ENCODE results near the gene MAP2K5.

MAP2K5 gene

DNA sequence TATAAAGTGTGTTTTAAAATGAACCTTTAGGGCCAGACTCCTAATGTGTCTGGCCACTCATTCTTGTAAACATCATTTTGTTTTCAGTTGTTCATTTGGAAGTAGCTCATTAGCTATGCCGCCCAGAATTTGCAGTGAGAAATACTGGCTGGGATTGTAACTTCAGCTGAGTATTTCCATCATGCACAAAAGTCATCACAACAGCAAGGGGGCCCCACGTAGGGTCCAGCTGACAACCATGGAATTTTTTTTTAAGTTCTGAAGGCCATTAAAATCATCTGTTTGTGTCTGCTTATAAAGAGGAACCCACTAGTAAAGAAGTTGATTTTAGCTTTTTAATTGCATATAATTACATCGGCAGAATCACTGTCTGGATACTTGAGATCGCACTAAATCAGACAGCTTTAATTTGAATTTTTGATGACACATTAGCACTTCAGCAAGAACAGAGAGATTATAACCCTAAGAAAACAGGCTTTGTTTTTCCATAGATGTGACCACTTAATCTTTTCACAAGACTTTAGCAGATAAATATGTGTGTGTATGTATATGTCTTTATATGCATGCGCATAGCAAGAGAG lies 236.6 kb downstream of the MAP2K5 start:
- TF ChIP-seq GATA2 (IDR thresholded peaks at IDR 0.05; ENCODE audit: low read depth, low read length) (no peak), GATA3 (IDR thresholded peaks at IDR 0.05; ENCODE audit: low read depth, low read length) (no peak)

- TF ChIP-seq GATA2 (IDR thresholded peaks at IDR 0.05; ENCODE audit: low read depth, low read length) (no peak), GATA3 (IDR thresholded peaks at IDR 0.05; ENCODE audit: low read depth, low read length) (no peak)
Measured at GRCh38 chr15:67779549-67780111, 237.1 kb downstream of the MAP2K5 start.

DNA sequence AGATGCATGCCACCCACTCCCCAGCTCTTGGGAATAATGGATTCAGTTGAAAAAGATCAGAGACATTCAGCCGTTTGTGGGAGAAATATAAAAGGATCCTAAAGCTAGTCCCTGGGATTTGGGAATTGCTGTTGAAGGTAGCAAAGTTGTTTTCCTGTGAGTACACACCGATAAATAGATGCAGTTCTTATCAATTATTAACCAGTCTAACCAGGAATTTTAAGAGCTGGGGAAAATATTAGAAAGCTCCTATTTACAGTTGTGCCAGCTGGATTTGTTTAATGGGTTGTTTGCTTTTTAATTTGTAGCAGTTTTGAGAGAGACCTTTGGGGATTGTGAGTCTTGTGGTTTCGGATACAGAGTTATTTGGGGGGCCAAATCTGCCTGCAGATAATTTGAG lies 238.6 kb downstream of the MAP2K5 start:
- TF ChIP-seq GATA2 (IDR thresholded peaks at IDR 0.05; ENCODE audit: low read depth, low read length) (no peak), GATA3 (IDR thresholded peaks at IDR 0.05; ENCODE audit: low read depth, low read length) (no peak)

DNA sequence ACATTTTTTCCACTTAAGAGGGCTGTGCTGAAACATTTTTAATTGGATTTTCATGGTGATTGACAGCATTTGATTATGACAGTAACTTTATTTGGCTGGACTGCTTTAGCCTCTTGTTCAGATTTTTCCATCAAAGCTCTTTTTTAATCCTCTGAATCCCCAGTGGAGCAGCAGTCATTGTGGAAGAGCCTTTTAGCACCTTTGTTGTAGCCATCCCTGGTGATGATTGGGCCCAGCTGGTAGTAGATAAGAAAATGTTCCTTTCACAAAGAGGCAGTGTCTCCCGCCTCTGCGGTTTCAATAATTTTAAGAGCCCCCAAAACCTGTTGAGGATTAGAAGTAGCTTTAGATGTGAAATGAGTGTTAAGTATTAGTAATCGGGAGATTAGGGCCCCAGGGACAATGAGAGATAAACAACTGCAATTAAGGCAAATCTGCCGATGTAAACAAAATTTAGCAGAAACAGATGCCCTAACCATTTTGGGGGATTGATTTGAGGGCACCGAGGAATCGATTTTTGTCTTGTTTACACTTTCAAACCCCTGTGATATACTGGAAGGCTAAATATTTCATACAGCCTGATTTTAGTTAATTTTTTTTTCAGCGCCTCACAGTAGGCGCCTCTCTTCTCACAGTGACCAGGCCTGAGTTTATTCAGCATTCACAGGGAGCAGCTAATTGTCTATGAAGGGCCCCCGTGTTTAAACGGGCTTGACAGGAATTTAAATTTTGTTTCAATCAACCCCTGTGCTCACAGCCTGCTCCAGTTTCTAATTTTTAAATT lies 239.6 kb downstream of the MAP2K5 start:
- TF ChIP-seq GATA2 (IDR thresholded peaks at IDR 0.05; ENCODE audit: low read depth, low read length): 0 out of 2 replicates have a peak, but pooled peaks have one; percentile 6
- no peak for TF ChIP-seq GATA3 (IDR thresholded peaks at IDR 0.05; ENCODE audit: low read depth, low read length)

GRCh38 chr15:67782691-67782991 lies 240.1 kb downstream of the MAP2K5 start:
- TF ChIP-seq GATA2 (IDR thresholded peaks at IDR 0.05; ENCODE audit: low read depth, low read length) (no peak), GATA3 (IDR thresholded peaks at IDR 0.05; ENCODE audit: low read depth, low read length) (no peak)

GRCh38 chr15:67783303-67783702 lies 240.8 kb downstream of the MAP2K5 start:
- TF ChIP-seq GATA2 (IDR thresholded peaks at IDR 0.05; ENCODE audit: low read depth, low read length): no peak
- no peak for TF ChIP-seq GATA3 (IDR thresholded peaks at IDR 0.05; ENCODE audit: low read depth, low read length)

- no peak for TF ChIP-seq GATA2 (IDR thresholded peaks at IDR 0.05; ENCODE audit: low read depth, low read length)
Measured at GRCh38 chr15:67784090-67784781, 241.7 kb downstream of the MAP2K5 start.

GRCh38 chr15:67784856-67785430 lies 242.4 kb downstream of the MAP2K5 start:
- TF ChIP-seq GATA2 (IDR thresholded peaks at IDR 0.05; ENCODE audit: low read depth, low read length) (no peak), GATA3 (IDR thresholded peaks at IDR 0.05; ENCODE audit: low read depth, low read length) (no peak)

DNA sequence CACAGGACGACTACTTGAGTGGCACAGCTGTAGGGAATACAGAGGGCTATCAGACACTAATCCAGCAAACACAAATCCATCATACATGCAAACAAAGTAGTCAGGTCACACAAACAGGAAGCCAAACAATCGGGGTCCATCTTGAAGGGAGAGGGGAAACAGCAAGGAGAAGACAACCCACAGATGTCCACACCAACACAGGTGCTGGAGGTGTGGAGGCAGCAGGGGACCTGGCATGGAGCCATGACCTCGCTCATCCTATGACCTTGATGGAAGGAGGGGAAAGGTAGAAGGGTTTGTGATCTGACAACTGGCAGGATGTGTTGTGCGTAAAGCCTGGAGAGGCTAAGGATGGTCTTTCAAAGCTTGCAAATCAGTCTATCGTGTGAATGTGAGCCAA lies 242.9 kb downstream of the MAP2K5 start:
- TF ChIP-seq GATA2 (IDR thresholded peaks at IDR 0.05; ENCODE audit: low read depth, low read length) (no peak), GATA3 (IDR thresholded peaks at IDR 0.05; ENCODE audit: low read depth, low read length) (no peak)

- TF ChIP-seq GATA3 (IDR thresholded peaks at IDR 0.05; ENCODE audit: low read depth, low read length): no peak
- TF ChIP-seq GATA2 (IDR thresholded peaks at IDR 0.05; ENCODE audit: low read depth, low read length): no peak
Measured at GRCh38 chr15:67786646-67787045, 244.1 kb downstream of the MAP2K5 start.

DNA sequence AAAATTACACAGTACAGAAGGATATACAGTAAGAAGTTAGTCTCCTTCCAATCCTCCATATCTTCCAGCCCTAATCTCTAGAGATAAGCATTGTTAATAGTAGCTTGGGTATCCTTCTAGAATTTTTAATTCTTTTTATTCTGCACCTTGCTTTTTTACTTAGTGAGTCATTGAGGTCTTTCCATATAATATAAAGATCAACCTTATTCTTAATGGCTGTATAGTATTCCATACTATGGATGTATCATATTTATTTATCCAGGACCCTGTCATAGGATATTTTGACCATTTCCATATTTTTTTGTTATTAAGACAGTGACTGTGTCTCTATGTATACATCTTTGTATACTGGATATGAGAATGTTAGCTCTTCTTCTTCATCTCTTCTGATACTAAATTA lies 246.5 kb downstream of the MAP2K5 start:
- TF ChIP-seq GATA2 (IDR thresholded peaks at IDR 0.05; ENCODE audit: low read depth, low read length): no peak
- TF ChIP-seq GATA3 (IDR thresholded peaks at IDR 0.05; ENCODE audit: low read depth, low read length): no peak

DNA sequence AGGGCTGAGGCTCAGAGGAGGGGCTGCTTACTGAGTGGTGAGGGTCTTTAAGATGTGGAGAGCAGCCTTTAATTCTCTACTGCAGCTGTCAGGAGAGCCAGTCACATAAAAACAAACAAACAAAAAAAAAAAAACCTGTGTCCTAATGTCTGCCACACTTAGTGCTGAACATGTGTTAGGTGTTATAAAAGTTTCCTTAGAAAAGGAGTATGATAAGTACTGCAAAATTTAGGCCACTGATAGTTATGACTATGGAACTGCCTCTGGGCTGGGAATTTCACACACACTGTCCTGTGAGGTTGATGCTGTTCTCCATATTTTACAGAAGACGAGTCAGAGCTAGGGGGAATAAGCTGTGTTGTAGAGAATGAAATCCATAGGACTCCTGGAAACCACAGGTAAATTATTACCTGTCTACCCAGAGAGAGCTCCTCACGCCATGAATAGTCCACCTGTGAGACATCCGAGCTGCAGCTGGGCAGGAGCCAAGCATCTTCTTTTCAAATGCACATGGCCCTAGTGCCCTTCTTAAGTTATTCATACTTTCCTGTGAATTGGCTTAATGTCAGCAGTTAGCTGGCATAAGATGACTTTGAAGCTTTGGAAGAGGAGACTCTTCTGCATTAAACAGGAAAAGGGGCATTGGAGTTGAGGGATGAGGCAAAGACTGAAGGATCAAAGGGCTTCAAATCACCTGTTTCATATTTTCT lies 248.3 kb downstream of the MAP2K5 start:
- no peak for TF ChIP-seq GATA3 (IDR thresholded peaks at IDR 0.05; ENCODE audit: low read depth, low read length)
- TF ChIP-seq GATA2 (IDR thresholded peaks at IDR 0.05; ENCODE audit: low read depth, low read length): no peak

DNA sequence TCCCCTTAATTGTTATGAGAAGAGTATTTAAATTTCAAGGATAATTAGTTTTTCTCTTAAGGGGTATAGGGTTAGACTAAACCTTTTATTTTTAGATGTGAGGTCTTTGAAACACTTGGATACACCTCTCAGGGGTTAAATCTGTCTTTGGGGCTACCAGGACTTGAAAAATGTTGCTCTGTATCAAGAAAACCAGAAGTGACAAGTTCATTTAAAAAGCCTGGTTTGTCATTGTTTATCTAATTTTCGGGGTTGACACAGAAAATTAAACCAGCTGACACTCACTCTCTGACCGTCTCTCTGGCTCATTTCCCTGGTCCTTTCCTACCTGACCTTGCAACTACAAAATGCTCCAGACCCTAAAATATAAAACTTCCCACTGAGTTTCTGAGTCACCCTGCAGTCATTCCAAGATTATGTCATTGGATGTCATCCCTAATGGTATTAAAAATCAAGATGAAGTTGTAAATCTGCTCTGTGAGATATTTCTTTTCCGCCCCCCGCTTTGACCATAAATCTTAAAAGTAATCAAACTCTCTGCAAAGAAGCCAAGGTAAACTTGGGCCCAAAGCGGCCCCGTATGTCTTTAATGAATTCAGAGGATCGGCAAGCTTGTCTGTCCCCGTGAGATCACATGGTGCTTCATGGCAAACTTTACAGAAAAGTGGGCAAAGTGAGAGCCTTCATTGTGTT lies 249.9 kb downstream of the MAP2K5 start:
- no peak for TF ChIP-seq GATA3 (IDR thresholded peaks at IDR 0.05; ENCODE audit: low read depth, low read length)
- no peak for TF ChIP-seq GATA2 (IDR thresholded peaks at IDR 0.05; ENCODE audit: low read depth, low read length)

Data from SH-SY5Y (cell line).